Measurements from ENCODE around the gene GYPA. TPM values are rescaled to one million over a fixed set of nuclear protein-coding genes. Genes with fewer than 3 reads are reported as not detected.
"Not testable (repeated sequence)": the region's sequence is repeated elsewhere in the genome, so short reads cannot be mapped to it uniquely, and the experiment has no call there.

The GYPA gene
- total RNA-seq = 1 to 10 TPM in 2 of 6 experiments, under 1 TPM in 1, not detected in 3; 0.20 to 3.6 (median 1.4) TPM
- long read RNA-seq = 0 reads

DNA sequence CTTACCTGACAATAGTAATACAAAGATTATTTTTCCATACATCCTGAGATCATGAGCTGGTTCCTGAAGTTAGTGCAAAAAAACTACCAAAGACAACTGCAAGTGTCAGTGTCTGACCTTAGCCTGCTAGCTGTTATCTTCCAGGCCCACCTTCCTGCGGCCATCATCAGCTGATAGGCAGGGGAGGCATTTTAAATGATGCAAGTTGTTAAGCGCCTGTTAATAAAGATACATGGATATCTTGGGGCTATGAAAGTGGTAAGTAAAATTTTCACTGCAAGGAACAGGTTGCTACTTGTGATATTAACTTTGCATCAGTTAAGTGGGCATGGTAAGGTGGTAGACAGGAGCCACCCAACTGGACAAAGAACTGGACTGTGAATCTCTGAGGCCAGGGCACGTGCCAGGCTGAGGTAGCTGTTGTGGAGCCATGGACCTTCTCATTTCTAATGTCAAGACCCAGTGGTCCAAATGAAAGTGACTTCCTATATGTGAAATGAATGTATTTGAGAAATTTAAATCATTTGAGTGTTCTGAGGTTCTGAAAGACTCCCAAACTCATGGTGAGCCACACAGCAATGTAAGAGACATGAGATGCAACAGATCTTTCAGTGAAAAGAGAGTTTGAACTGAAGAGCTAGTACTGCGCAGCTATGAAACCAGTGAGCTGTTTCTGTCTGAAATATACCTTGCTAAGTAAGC, at the start of gene GYPA:
Gene GYPA (minus strand): TSS at position 125 of the 702 bp plus-strand sequence. CDS start 83 bp downstream, at position 42.
- H3K36me3 ChIP-seq; intact Hi-C loops (cut with DNase I); DNase-seq; H3K4me3 ChIP-seq; H3K27ac ChIP-seq; H3K9me3 ChIP-seq; H3K4me1 ChIP-seq; ATAC-seq; H3K27me3 ChIP-seq: not testable (repeated sequence)
- WGBS (ENCODE audit: insufficient coverage, low coverage, low lambda C conversion rate, missing lambda C conversion rate) = 53% methylated on average over 4 of the region's 4 CpGs

DNA sequence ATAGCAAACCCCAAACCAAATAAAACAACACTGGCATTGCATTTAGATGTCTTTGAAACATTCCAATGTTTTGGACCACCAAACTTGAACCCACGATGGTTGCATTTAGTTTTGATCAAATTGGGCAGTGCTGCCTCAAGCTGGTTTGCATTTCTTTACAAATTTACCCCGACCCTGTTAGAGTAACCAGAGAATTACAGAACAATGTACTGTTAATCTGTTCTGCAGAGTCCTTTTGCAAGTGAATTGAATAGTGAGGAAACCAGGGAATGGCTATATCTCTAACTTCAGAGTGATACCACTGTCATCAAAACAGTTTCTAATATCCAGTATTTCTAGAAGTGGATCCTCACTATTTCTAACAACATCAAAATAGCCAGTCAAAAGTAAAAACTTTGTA, 49.5 kb upstream of the GYPA start:
- no peak for DNase-seq
- H3K4me3 ChIP-seq = no peak overlapping the region
- H3K27me3 ChIP-seq = no peaks in the 10 kb centered on the region
- H3K36me3 ChIP-seq = no peaks in the 10 kb centered on the region
- no peaks in the 10 kb centered on the region for H3K9me3 ChIP-seq
- H3K4me1 ChIP-seq = no peaks in the 10 kb centered on the region
- intact Hi-C loops (cut with DNase I) = no loop called here
- WGBS (ENCODE audit: insufficient coverage, low coverage, low lambda C conversion rate, missing lambda C conversion rate) = 14% methylated on average over 2 of the region's 2 CpGs
- TF ChIP-seq POLR2A (IDR thresholded peaks at IDR 0.05) = no peak
- TF ChIP-seq, protein P1, sequence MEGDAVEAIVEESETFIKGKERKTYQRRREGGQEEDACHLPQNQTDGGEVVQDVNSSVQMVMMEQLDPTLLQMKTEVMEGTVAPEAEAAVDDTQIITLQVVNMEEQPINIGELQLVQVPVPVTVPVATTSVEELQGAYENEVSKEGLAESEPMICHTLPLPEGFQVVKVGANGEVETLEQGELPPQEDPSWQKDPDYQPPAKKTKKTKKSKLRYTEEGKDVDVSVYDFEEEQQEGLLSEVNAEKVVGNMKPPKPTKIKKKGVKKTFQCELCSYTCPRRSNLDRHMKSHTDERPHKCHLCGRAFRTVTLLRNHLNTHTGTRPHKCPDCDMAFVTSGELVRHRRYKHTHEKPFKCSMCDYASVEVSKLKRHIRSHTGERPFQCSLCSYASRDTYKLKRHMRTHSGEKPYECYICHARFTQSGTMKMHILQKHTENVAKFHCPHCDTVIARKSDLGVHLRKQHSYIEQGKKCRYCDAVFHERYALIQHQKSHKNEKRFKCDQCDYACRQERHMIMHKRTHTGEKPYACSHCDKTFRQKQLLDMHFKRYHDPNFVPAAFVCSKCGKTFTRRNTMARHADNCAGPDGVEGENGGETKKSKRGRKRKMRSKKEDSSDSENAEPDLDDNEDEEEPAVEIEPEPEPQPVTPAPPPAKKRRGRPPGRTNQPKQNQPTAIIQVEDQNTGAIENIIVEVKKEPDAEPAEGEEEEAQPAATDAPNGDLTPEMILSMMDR (IDR thresholded peaks at IDR 0.05) = no peak
- no peak overlapping the region for H3K27ac ChIP-seq
- ATAC-seq = no peak

DNA sequence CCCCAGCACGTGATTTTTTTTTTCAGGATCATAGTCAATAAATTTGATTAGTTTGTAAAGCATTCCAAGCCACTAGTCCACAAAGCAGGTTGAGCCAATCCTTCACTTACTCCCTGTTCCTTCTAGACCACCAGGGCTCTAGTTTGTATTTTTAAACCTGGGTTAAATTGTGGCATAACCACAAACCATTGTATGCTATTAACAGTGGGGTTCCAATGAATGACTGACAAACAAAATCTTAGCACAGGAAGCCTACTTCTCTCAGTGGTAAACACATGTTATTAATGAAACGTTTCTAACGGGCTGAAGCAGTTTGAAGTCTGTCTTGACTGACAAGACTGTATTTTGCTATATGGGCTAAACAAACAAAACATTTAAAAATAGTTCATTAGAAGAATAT, 48.6 kb upstream of the GYPA start:
- no peak for ATAC-seq
- H3K4me1 ChIP-seq = no peaks in the 10 kb centered on the region
- H3K4me3 ChIP-seq = no peak overlapping the region
- no peak for DNase-seq
- H3K36me3 ChIP-seq = no peaks in the 10 kb centered on the region
- no peaks in the 10 kb centered on the region for H3K27me3 ChIP-seq
- H3K9me3 ChIP-seq = no peaks in the 10 kb centered on the region
- no peak overlapping the region for H3K27ac ChIP-seq
- no peak for TF ChIP-seq POLR2A (IDR thresholded peaks at IDR 0.05)
- TF ChIP-seq, protein P1 (IDR thresholded peaks at IDR 0.05) = no peak
- intact Hi-C loops (cut with DNase I) = no loop called here
- WGBS (ENCODE audit: insufficient coverage, low coverage, low lambda C conversion rate, missing lambda C conversion rate) = 13% methylated on average over 3 of the region's 3 CpGs

DNA sequence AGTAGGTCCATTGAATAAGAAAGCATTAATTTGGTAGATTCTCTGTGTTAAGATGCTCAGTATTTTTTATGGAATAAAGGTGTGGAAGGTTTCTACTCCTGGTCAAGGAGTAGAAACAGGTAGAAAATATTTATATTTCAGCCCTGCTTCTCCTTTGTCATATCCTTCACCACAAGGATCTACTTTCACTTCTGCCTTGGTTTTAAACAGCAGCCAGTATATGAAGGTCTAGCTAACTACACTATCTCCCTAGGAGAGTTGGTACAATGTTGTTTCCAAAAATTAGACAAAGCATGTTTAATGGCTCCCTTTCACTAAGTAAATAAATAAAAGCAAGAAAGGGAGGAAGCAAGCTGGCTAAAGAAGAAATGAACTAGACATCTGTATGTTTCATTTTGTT, 44.6 kb upstream of the GYPA start:
- H3K36me3 ChIP-seq = no peaks in the 10 kb centered on the region
- ATAC-seq (no peak), DNase-seq (no peak)
- no peaks in the 10 kb centered on the region for H3K9me3 ChIP-seq
- intact Hi-C loops (cut with DNase I) = no loop called here
- no peaks in the 10 kb centered on the region for H3K4me1 ChIP-seq
- no peak overlapping the region for H3K27ac ChIP-seq
- no peak overlapping the region for H3K4me3 ChIP-seq
- no peak for TF ChIP-seq POLR2A (IDR thresholded peaks at IDR 0.05)
- TF ChIP-seq, protein P1 (IDR thresholded peaks at IDR 0.05) = no peak
- no peaks in the 10 kb centered on the region for H3K27me3 ChIP-seq

DNA sequence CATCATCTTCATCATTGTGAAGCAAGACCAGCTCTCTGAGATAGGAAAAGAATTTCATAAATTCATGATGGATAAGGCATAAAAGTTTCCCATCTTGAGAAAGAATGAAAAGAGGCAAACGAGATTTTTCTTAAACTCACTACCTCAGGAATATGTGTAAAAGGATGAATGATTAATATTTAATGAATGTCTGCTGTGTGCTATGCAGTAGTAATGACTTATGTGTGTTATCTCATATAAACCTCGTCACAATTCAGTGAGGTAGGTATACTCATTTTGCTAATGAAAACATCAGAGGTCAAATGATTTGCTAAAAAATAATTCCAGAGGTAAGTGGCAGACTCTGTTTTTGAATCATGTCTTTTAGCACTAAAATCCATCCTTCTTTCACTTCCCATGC, 42.6 kb upstream of the GYPA start:
- Histone ChIP-seq H3K4me3 (no peak overlapping the region), H3K27ac (no peak overlapping the region), H3K27me3 (no peaks in the 10 kb centered on the region), H3K4me1 (no peaks in the 10 kb centered on the region), H3K9me3 (no peaks in the 10 kb centered on the region), H3K36me3 (no peaks in the 10 kb centered on the region)
- DNase-seq (no peak), ATAC-seq (no peak)
- WGBS (ENCODE audit: insufficient coverage, low coverage, low lambda C conversion rate, missing lambda C conversion rate) = 33% methylated on average over 2 of the region's 2 CpGs
- intact Hi-C loops (cut with DNase I) = no loop called here
- no peak for TF ChIP-seq POLR2A (IDR thresholded peaks at IDR 0.05)
- TF ChIP-seq, protein P1 (IDR thresholded peaks at IDR 0.05) = no peak
